Endodermal cell (in vitro differentiated cells): ENCODE data around the gene CACNA1H. TPM values are rescaled to one million over a fixed set of nuclear protein-coding genes. Genes with fewer than 3 reads are reported as not detected.

Experiments
- DNase-seq: peaks from one replicate; pipeline ENCODE4 v3.0.0-alpha.2; 2017
- H3K27ac ChIP-seq: 2 replicates; pipeline ENCODE4 v1.5.1; 2013; ENCODE audit warnings: mild to moderate bottlenecking, low read depth, low read length, moderate library complexity
- H3K27me3 ChIP-seq: 2 replicates; pipeline ENCODE4 v1.6.1; 2013; ENCODE audit warnings: mild to moderate bottlenecking, low read length, moderate library complexity; ENCODE audit not compliant: insufficient read depth, control insufficient read depth, poor library complexity, severe bottlenecking
- H3K36me3 ChIP-seq: 2 replicates; pipeline ENCODE4 v1.7.0; 2013; ENCODE audit warnings: mild to moderate bottlenecking, low read length, moderate library complexity; ENCODE audit not compliant: control insufficient read depth, insufficient read depth
- H3K4me1 ChIP-seq: one replicate; pipeline ENCODE4 v1.7.0; 2013; ENCODE audit warnings: low read length; ENCODE audit not compliant: control insufficient read depth, insufficient read depth
- H3K4me3 ChIP-seq: 2 replicates; pipeline ENCODE4 v1.5.1; 2013; ENCODE audit warnings: mild to moderate bottlenecking, low read length, moderate library complexity
- H3K9ac ChIP-seq: 2 replicates; pipeline ENCODE4 v1.6.1; 2013; ENCODE audit warnings: mild to moderate bottlenecking, low read length, moderate library complexity; ENCODE audit not compliant: poor library complexity, severe bottlenecking; ENCODE audit errors: extremely low read depth
- H3K9me3 ChIP-seq: 2 replicates; pipeline ENCODE4 v1.6.1; 2013; ENCODE audit warnings: mild to moderate bottlenecking, low read length, moderate library complexity; ENCODE audit not compliant: control insufficient read depth
- H3K27ac Mint-ChIP-seq: 2 replicates; pipeline ENCODE4 v1.8.0; 2020; ENCODE audit warnings: mixed read lengths
- H3K27me3 Mint-ChIP-seq: 2 replicates; pipeline ENCODE4 v1.8.0; 2021; ENCODE audit warnings: mild to moderate bottlenecking, mixed read lengths; ENCODE audit not compliant: insufficient read depth
- H3K36me3 Mint-ChIP-seq: 2 replicates; pipeline ENCODE4 v1.8.0; 2020; ENCODE audit warnings: low read depth, mixed read lengths
- H3K4me1 Mint-ChIP-seq: 2 replicates; pipeline ENCODE4 v1.8.0; 2020; ENCODE audit warnings: mixed read lengths
- H3K4me3 Mint-ChIP-seq: 2 replicates; pipeline ENCODE4 v1.8.0; 2020; ENCODE audit warnings: mild to moderate bottlenecking, moderate library complexity, mixed read lengths
- H3K9me3 Mint-ChIP-seq: 2 replicates; pipeline ENCODE4 v1.8.0; 2020; ENCODE audit warnings: mild to moderate bottlenecking, mixed read lengths
- CTCF ChIP-seq: fragments of 200-600 bp; sonication (generic); conservative IDR thresholded peaks from 2 replicates; pipeline ENCODE4 v1.5.0; 2021; ENCODE audit warnings: antibody characterized with exemption, mild to moderate bottlenecking
- WGBS, 2 experiments: methylation state at CpG; one replicate each; pipeline versions ENCODE4 v1.1.5 to v1.1.7; 2013; ENCODE audit warnings: missing lambda C conversion rate in 2 of 2, mixed read lengths in 1 of 2; ENCODE audit not compliant: insufficient coverage in 1 of 2, insufficient read length in 1 of 2; 5-methylcytosine and 5-hydroxymethylcytosine counted together
- total RNA-seq, 2 donors: library from RNA; stranded (reverse); fragmentation: NEBNext Ultra II Directional in 1 of 2; extraction: Animal tissue kit (Norgen Biotek cat#: 25700) in 1 of 2; gene quantifications; 2 replicates in 1 of 2; 3 replicates in 1 of 2; pipeline ENCODE4 v1.2.1, GENCODE V29; 2021

The CACNA1H gene
- total RNA-seq, 2 donors from 2014 or later, result 31.6 to 45.0 TPM

GRCh38 chr16:1215574-1216295 is 62.8 kb downstream of the CACNA1H start:
- no peak overlapping the region for H3K27ac ChIP-seq
- H3K27me3 Mint-ChIP-seq, result no peaks in the 10 kb centered on the region
- no peaks in the 10 kb centered on the region for H3K9me3 Mint-ChIP-seq
- H3K4me1 Mint-ChIP-seq, result no peaks in the 10 kb centered on the region
- no peak for TF ChIP-seq CTCF
- no peaks in the 10 kb centered on the region for H3K9me3 ChIP-seq
- no peak overlapping the region for H3K4me3 Mint-ChIP-seq
- H3K27me3 ChIP-seq, result no peaks in the 10 kb centered on the region
- DNase-seq, result no peak
- H3K36me3 ChIP-seq, result no peaks in the 10 kb centered on the region
- no peak overlapping the region for H3K4me3 ChIP-seq
- H3K36me3 Mint-ChIP-seq, result peaks cover 2% of the 10 kb centered on the region
- no peak overlapping the region for H3K9ac ChIP-seq
- H3K4me1 ChIP-seq, result no peaks in the 10 kb centered on the region
- H3K27ac Mint-ChIP-seq, result no peak overlapping the region
- 85 to 91% methylated on average over 9 to 32 of the region's 32 CpGs for WGBS, 2 experiments

GRCh38 chr16:1216296-1216619 is 63.4 kb downstream of the CACNA1H start:
- peaks cover 4% of the 10 kb centered on the region for H3K36me3 Mint-ChIP-seq
- H3K9ac ChIP-seq, result no peak overlapping the region
- no peak overlapping the region for H3K27ac ChIP-seq
- no peaks in the 10 kb centered on the region for H3K36me3 ChIP-seq
- no peaks in the 10 kb centered on the region for H3K9me3 Mint-ChIP-seq
- H3K27ac Mint-ChIP-seq, result no peak overlapping the region
- H3K4me3 ChIP-seq, result no peak overlapping the region
- no peaks in the 10 kb centered on the region for H3K4me1 Mint-ChIP-seq
- no peaks in the 10 kb centered on the region for H3K27me3 ChIP-seq
- no peak overlapping the region for H3K4me3 Mint-ChIP-seq
- no peak for DNase-seq
- H3K9me3 ChIP-seq, result no peaks in the 10 kb centered on the region
- H3K4me1 ChIP-seq, result no peaks in the 10 kb centered on the region
- no peak for TF ChIP-seq CTCF
- 80 to 90% methylated on average over 1 to 12 of the region's 12 CpGs for WGBS, 2 experiments
- H3K27me3 Mint-ChIP-seq, result no peaks in the 10 kb centered on the region

GRCh38 chr16:1216681-1217400 is 63.9 kb downstream of the CACNA1H start:
- H3K4me3 Mint-ChIP-seq, result no peak overlapping the region
- H3K9me3 Mint-ChIP-seq, result no peaks in the 10 kb centered on the region
- peaks cover 8% of the 10 kb centered on the region for H3K36me3 Mint-ChIP-seq
- H3K27me3 Mint-ChIP-seq, result no peaks in the 10 kb centered on the region
- H3K4me1 Mint-ChIP-seq, result no peaks in the 10 kb centered on the region
- H3K4me3 ChIP-seq, result no peak overlapping the region
- no peak for TF ChIP-seq CTCF
- no peak overlapping the region for H3K9ac ChIP-seq
- no peaks in the 10 kb centered on the region for H3K9me3 ChIP-seq
- no peaks in the 10 kb centered on the region for H3K4me1 ChIP-seq
- no peak overlapping the region for H3K27ac ChIP-seq
- H3K27me3 ChIP-seq, result no peaks in the 10 kb centered on the region
- no peak overlapping the region for H3K27ac Mint-ChIP-seq
- no peak for DNase-seq
- H3K36me3 ChIP-seq, result no peaks in the 10 kb centered on the region
- 91 to 93% methylated on average over 29 to 32 of the region's 32 CpGs for WGBS, 2 experiments
